Skin of body (tissue), 2 donors: ENCODE results near the gene HSPG2. TPM values are rescaled to one million over a fixed set of nuclear protein-coding genes. Genes with fewer than 3 reads are reported as not detected.
"Not testable (repeated sequence)": the region's sequence is repeated elsewhere in the genome, so short reads cannot be mapped to it uniquely, and the experiment has no call there.

Source experiments
- DNase-seq: peaks from one replicate; lab custom pipeline; 2025; lab: John Stamatoyannopoulos, UW
- total RNA-seq: library from RNA; depleted of rRNA; stranded (reverse); fragments of >200 nt; gene quantifications from one replicate; pipeline ENCODE4 v1.2.3, GENCODE V29; 2014

HSPG2 gene
- total RNA-seq, 1 donor from 2014 or later = 121 TPM

- no peak for DNase-seq
Measured at GRCh38 chr1:21830792-21831453, 106.2 kb downstream of the HSPG2 start.

GRCh38 chr1:21829294-21829693, 107.8 kb downstream of the HSPG2 start:
- DNase-seq = no peak

- no peak for DNase-seq
Measured at GRCh38 chr1:21828506-21829210, 108.5 kb downstream of the HSPG2 start.

GRCh38 chr1:21828075-21828474, 109.0 kb downstream of the HSPG2 start:
- no peak for DNase-seq

GRCh38 chr1:21827141-21827679, 109.9 kb downstream of the HSPG2 start:
- DNase-seq = no peak

- not testable (repeated sequence) for DNase-seq
Measured at GRCh38 chr1:21826694-21827093, 110.4 kb downstream of the HSPG2 start.

- DNase-seq = no peak
Measured at GRCh38 chr1:21825393-21825792, 111.7 kb downstream of the HSPG2 start.

GRCh38 chr1:21824926-21825325, 112.2 kb downstream of the HSPG2 start:
- DNase-seq = no peak

GRCh38 chr1:21823980-21824702, 113.0 kb downstream of the HSPG2 start:
- DNase-seq = no peak

GRCh38 chr1:21823206-21823979, 113.7 kb downstream of the HSPG2 start:
- DNase-seq = no peak

- no peak for DNase-seq
Measured at GRCh38 chr1:21822349-21822748, 114.8 kb downstream of the HSPG2 start.

GRCh38 chr1:21821385-21822019, 115.6 kb downstream of the HSPG2 start:
- DNase-seq = no peak

- no peak for DNase-seq
Measured at GRCh38 chr1:21820597-21821232, 116.4 kb downstream of the HSPG2 start.

- DNase-seq = no peak
Measured at GRCh38 chr1:21818656-21819055, 118.5 kb downstream of the HSPG2 start.

GRCh38 chr1:21816602-21817302, 120.4 kb downstream of the HSPG2 start:
- no peak for DNase-seq

GRCh38 chr1:21815724-21816321, 121.3 kb downstream of the HSPG2 start:
- no peak for DNase-seq

- DNase-seq = no peak
Measured at GRCh38 chr1:21814981-21815582, 122.0 kb downstream of the HSPG2 start.

- no peak for DNase-seq
Measured at GRCh38 chr1:21814241-21814918, 122.7 kb downstream of the HSPG2 start.
